ENCODE data around the gene NKIRAS1.
"Not testable (repeated sequence)": the region's sequence is repeated elsewhere in the genome, so short reads cannot be mapped to it uniquely, and the experiment has no call there.

Gene NKIRAS1

GRCh38 chr3:23870663-23871043 is 46.1 kb downstream of the NKIRAS1 start:
- not testable (repeated sequence) for DNase-seq (ENCODE audit: low read depth)

- DNase-seq (ENCODE audit: low read depth), result no peak
These were observed 46.7 kb downstream of the NKIRAS1 start for GRCh38 chr3:23869977-23870662.

- DNase-seq (ENCODE audit: low read depth), result no peak
These were observed 49.0 kb downstream of the NKIRAS1 start for GRCh38 chr3:23867838-23868237.

GRCh38 chr3:23867400-23867799 is 49.4 kb downstream of the NKIRAS1 start:
- no peak for DNase-seq (ENCODE audit: low read depth)

GRCh38 chr3:23865595-23866396 is 51.0 kb downstream of the NKIRAS1 start:
- peak; percentile 12 for DNase-seq (ENCODE audit: low read depth)

GRCh38 chr3:23864931-23865330 is 51.9 kb downstream of the NKIRAS1 start:
- no peak for DNase-seq (ENCODE audit: low read depth)

GRCh38 chr3:23863060-23863459 is 53.7 kb downstream of the NKIRAS1 start:
- no peak for DNase-seq (ENCODE audit: low read depth)

GRCh38 chr3:23861689-23862088 is 55.1 kb downstream of the NKIRAS1 start:
- DNase-seq (ENCODE audit: low read depth), result no peak

- DNase-seq (ENCODE audit: low read depth), result no peak
These were observed 56.9 kb downstream of the NKIRAS1 start for GRCh38 chr3:23859839-23860382.

- no peak for DNase-seq (ENCODE audit: low read depth)
These were observed 57.6 kb downstream of the NKIRAS1 start for GRCh38 chr3:23859012-23859743.

- no peak for DNase-seq (ENCODE audit: low read depth)
These were observed 60.5 kb downstream of the NKIRAS1 start for GRCh38 chr3:23856286-23856685.

GRCh38 chr3:23849462-23849861 is 67.3 kb downstream of the NKIRAS1 start:
- not testable (repeated sequence) for DNase-seq (ENCODE audit: low read depth)

- no peak for DNase-seq (ENCODE audit: low read depth)
These were observed 71.2 kb downstream of the NKIRAS1 start for GRCh38 chr3:23845326-23846216.

- DNase-seq (ENCODE audit: low read depth), result no peak
These were observed 72.9 kb downstream of the NKIRAS1 start for GRCh38 chr3:23843869-23844268.
